HCT116 (cell line): ENCODE data around the gene PIEZO2. TPM values are rescaled to one million over a fixed set of nuclear protein-coding genes. Genes with fewer than 3 reads are reported as not detected.

ENCODE experiments used
- ATAC-seq: fragments of 200-7000 bp; cut with Tn5 transposase; 2 replicates; pipeline ENCODE4 v1.9.1; 2020; ENCODE audit warnings: mild to moderate bottlenecking, moderate library complexity
- BruUV-seq: library from RNA; stranded (reverse); fragments of 400-500 nt; replicated peaks from 2 replicates; lab custom pipeline; 2021; lab: Mats Ljungman, UMichigan
- CTCF ChIA-PET: fragments of 300-600 bp; sonication (Branson Sonifier 250); formaldehyde crosslinking; loops from one replicate; lab custom pipeline; 2021; ENCODE audit warnings: antibody characterized with exemption; lab: Charles Lee
- POLR2A ChIA-PET: fragments of 300-600, 350-600 bp; sonication (Branson Sonifier 250); formaldehyde crosslinking; loops from one replicate; lab custom pipeline; 2021; ENCODE audit warnings: antibody characterized with exemption; lab: Charles Lee
- RAD21 ChIA-PET, 2 experiments: fragments of 300-600 bp; sonication (Branson Sonifier 250); formaldehyde crosslinking; loops; one replicate each; lab custom pipeline; 2023; ENCODE audit warnings: low total read pairs in 2 of 2; ENCODE audit not compliant: uncharacterized antibody in 2 of 2, unreplicated experiment in 2 of 2, low non-redundant PET in 1 of 2; lab: Charles Lee
- DNase-seq: peaks from one replicate; pipeline ENCODE4 v3.0.0-alpha.2; 2010; ENCODE audit warnings: low read depth, low spot score
- H2AFZ ChIP-seq: fragments of 200-600 bp; shearing (Covaris generic), sonication (generic); 2 replicates; pipeline ENCODE4 v1.6.1; 2017; ENCODE audit warnings: low read depth, mixed run types, mixed read lengths, antibody characterized with exemption, low read length; ENCODE audit not compliant: poor library complexity, severe bottlenecking
- H3K27ac ChIP-seq: 2 replicates; pipeline ENCODE4 v1.5.1; 2012; ENCODE audit warnings: low read depth, low read length
- H3K27me3 ChIP-seq: fragments of 200-600 bp; sonication (generic); 2 replicates; pipeline ENCODE4 v1.6.1; 2016; ENCODE audit warnings: mixed run types, low read length, mixed read lengths; ENCODE audit not compliant: insufficient read depth
- H3K36me3 ChIP-seq, 2 experiments: fragments of 200-500 bp in 1 of 2; fragments of 200-600 bp in 1 of 2; sonication (Bioruptor generic) in 1 of 2; sonication (generic) in 1 of 2; 2 replicates each; pipeline versions ENCODE4 v1.5.1 to v1.6.1; 2014 to 2016; ENCODE audit warnings: low read length in 2 of 2, inconsistent platforms in 1 of 2, mixed read lengths in 1 of 2, mixed run types in 1 of 2; ENCODE audit not compliant: insufficient read depth in 2 of 2, control insufficient read depth in 1 of 2
- H3K4me1 ChIP-seq, 2 experiments: fragments of 200-600 bp in 1 of 2; sonication (generic) in 1 of 2; 2 replicates each; pipeline versions ENCODE4 v1.5.1 to v1.6.1; 2012 to 2017; ENCODE audit warnings: low read length in 2 of 2, inconsistent platforms in 1 of 2, mild to moderate bottlenecking in 1 of 2, mixed read lengths in 1 of 2, mixed run types in 1 of 2, moderate library complexity in 1 of 2; ENCODE audit not compliant: insufficient read depth in 2 of 2, control insufficient read depth in 1 of 2
- H3K4me2 ChIP-seq: fragments of 200-600 bp; sonication (generic); 2 replicates; pipeline ENCODE4 v1.6.1; 2017; ENCODE audit warnings: mixed run types, low read length, mixed read lengths
- H3K4me3 ChIP-seq, 2 experiments: fragments of 200-600 bp in 1 of 2; sonication (generic) in 1 of 2; replicated peaks in 1 of 2; 2 replicates each; pipeline ENCODE4 v1.5.1; 2011 to 2016; ENCODE audit warnings: low read length in 2 of 2, control low read depth in 1 of 2, low read depth in 1 of 2, mild to moderate bottlenecking in 1 of 2, mixed read lengths in 1 of 2, mixed run types in 1 of 2
- H3K79me2 ChIP-seq: fragments of 200-600 bp; sonication (generic); 2 replicates; pipeline ENCODE4 v1.6.1; 2017; ENCODE audit warnings: mild to moderate bottlenecking, mixed run types, low read length, moderate library complexity, mixed read lengths; ENCODE audit not compliant: insufficient read depth
- H3K9ac ChIP-seq: fragments of 200-600 bp; sonication (generic); 2 replicates; pipeline ENCODE4 v1.6.1; 2016; ENCODE audit warnings: low read length, mixed read lengths
- H3K9me2 ChIP-seq: fragments of 200-600 bp; sonication (generic), shearing (Covaris generic); 2 replicates; pipeline ENCODE4 v1.6.1; 2017; ENCODE audit warnings: mixed run types, mild to moderate bottlenecking, moderate library complexity; ENCODE audit not compliant: insufficient read depth
- H3K9me3 ChIP-seq, 2 experiments: fragments of 200-500 bp in 1 of 2; fragments of 200-600 bp in 1 of 2; sonication (Bioruptor generic) in 1 of 2; sonication (generic) in 1 of 2; 2 replicates each; pipeline ENCODE4 v1.6.1; 2014 to 2017; ENCODE audit warnings: low read length in 2 of 2, mixed read lengths in 2 of 2, inconsistent platforms in 1 of 2, low read depth in 1 of 2, mild to moderate bottlenecking in 1 of 2, mixed run types in 1 of 2, moderate library complexity in 1 of 2; ENCODE audit not compliant: control insufficient read depth in 1 of 2, insufficient read depth in 1 of 2
- H4K20me1 ChIP-seq: fragments of 200-600 bp; sonication (generic), shearing (Covaris generic); 2 replicates; pipeline ENCODE4 v1.6.1; 2017; ENCODE audit warnings: mixed run types, mild to moderate bottlenecking, moderate library complexity; ENCODE audit not compliant: insufficient read depth
- CBX3 ChIP-seq: IDR thresholded peaks from 2 replicates; pipeline ENCODE4 v1.6.1; 2012; ENCODE audit warnings: low read depth
- CEBPB ChIP-seq: IDR thresholded peaks from 2 replicates; pipeline ENCODE4 v1.6.1; 2012; ENCODE audit warnings: low read depth
- CTCF ChIP-seq, 3 experiments: fragments of 200-600 bp in 1 of 3; sonication (generic) in 1 of 3; IDR thresholded peaks in 2 of 3; conservative IDR thresholded peaks in 1 of 3; 2 replicates each; pipeline ENCODE4 v1.5.1; 2012 to 2017; ENCODE audit warnings: low read depth in 2 of 3, low read length in 2 of 3, antibody characterized with exemption in 1 of 3, borderline replicate concordance in 1 of 3, control low read depth in 1 of 3, mild to moderate bottlenecking in 1 of 3, mixed read lengths in 1 of 3, mixed run types in 1 of 3, moderate library complexity in 1 of 3; ENCODE audit not compliant: insufficient read depth in 1 of 3
- EGR1 ChIP-seq: IDR thresholded peaks from 2 replicates; pipeline ENCODE4 v1.6.1; 2012; ENCODE audit warnings: low read depth
- EZH2 ChIP-seq: fragments of 200-600 bp; sonication (generic); IDR thresholded peaks from 2 replicates; pipeline ENCODE4 v1.6.1; 2017; ENCODE audit warnings: antibody characterized with exemption, mixed run types
- FOSL1 ChIP-seq: IDR thresholded peaks from 2 replicates; pipeline ENCODE4 v1.6.1; 2012; ENCODE audit warnings: low read depth
- JUND ChIP-seq: IDR thresholded peaks from 2 replicates; pipeline ENCODE4 v1.6.1; 2012
- MAX ChIP-seq: IDR thresholded peaks from 2 replicates; pipeline ENCODE4 v1.6.1; 2012
- RAD21 ChIP-seq: IDR thresholded peaks from 2 replicates; pipeline ENCODE4 v1.6.1; 2012; ENCODE audit warnings: low read depth, mild to moderate bottlenecking
- TCF7L2 ChIP-seq: IDR thresholded peaks from 2 replicates; pipeline ENCODE4 v1.7.0; 2011; ENCODE audit warnings: borderline replicate concordance, inconsistent platforms; ENCODE audit not compliant: insufficient read depth, insufficient read length; ENCODE audit errors: extremely low read depth
- YY1 ChIP-seq: IDR thresholded peaks from 2 replicates; pipeline ENCODE4 v1.6.1; 2011; ENCODE audit warnings: low read length, low read depth, moderate library complexity, mild to moderate bottlenecking; ENCODE audit not compliant: insufficient replicate concordance; ENCODE audit errors: extremely low read depth
- ZNF274 ChIP-seq: fragments of 200-500 bp; sonication (Bioruptor generic); IDR thresholded peaks from 2 replicates; pipeline ENCODE4 v1.6.1; 2014; ENCODE audit warnings: mild to moderate bottlenecking, low read depth, low read length, inconsistent platforms
- intact Hi-C: fragments of 100-400 bp; cut with micrococcal nuclease; formaldehyde crosslinking; loops from 2 replicates; pipeline ENCODE4 v1.10.0; 2022
- total RNA-seq: library from RNA; stranded (reverse); gene quantifications from one replicate; pipeline ENCODE4 v1.2.1, GENCODE V29; 2021; ENCODE audit not compliant: unreplicated experiment

PIEZO2 gene
- total RNA-seq, 1 experiment from 2014 or later, result 0.34 TPM

DNA sequence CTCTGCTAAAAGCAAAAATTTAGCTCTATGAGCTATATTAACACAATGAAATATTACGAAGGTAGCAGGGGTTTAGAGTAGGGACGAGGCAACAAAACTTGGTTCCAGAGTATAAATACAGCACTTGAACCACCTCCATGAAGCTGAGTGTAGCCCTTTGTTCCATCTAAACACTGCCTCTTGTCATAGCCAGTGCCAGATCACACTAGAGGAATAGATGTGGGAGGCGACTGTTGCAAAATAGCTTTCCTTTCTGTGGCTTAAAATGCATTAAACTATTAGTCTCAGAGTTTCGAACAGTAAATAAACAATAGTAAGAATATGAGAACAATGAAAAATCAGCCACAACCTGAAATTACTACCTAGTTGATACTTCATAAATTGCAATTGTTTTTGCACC, 29.8 kb downstream of the PIEZO2 start:
- ChIA-PET CTCF (no interaction called here), POLR2A (no interaction called here), RAD21 (no interaction called here)
- Histone ChIP-seq H3K9me2 (no peaks in the 10 kb centered on the region), H3K36me3 (no peaks in the 10 kb centered on the region), H2AFZ (no peak overlapping the region), H3K4me2 (no peak overlapping the region), H3K27me3 (peaks cover 11% of the 10 kb centered on the region), H3K4me3 (no peak overlapping the region), H3K27ac (no peak overlapping the region), H3K79me2 (no peaks in the 10 kb centered on the region), H3K9me3 (no peaks in the 10 kb centered on the region), H3K9ac (no peak overlapping the region), H4K20me1 (no peaks in the 10 kb centered on the region), H3K4me1 (no peaks in the 10 kb centered on the region)
- BruUV-seq, result no TSS peak
- no peak for DNase-seq
- TF ChIP-seq CTCF (IDR thresholded peaks at IDR 0.05 in 2 of 3, conservative IDR thresholded peaks at IDR 0.05 in 1 of 3; ENCODE audit: borderline replicate concordance in 1 of 3, insufficient read depth in 1 of 3, low read depth in 2 of 3, low read length in 2 of 3), result no peak
- no peak for TF ChIP-seq EGR1
- TF ChIP-seq JUND, result no peak
- no peak for TF ChIP-seq TCF7L2
- intact Hi-C loops, result no loop called here
- ATAC-seq, result no peak

GRCh38 chr18:11118051-11118766, 31.2 kb downstream of the PIEZO2 start:
- BruUV-seq, result no TSS peak
- no peak for DNase-seq
- no peak for ATAC-seq
- ChIA-PET CTCF (no interaction called here), POLR2A (no interaction called here), RAD21 (no interaction called here)
- H3K9ac ChIP-seq, result no peak overlapping the region
- no peak overlapping the region for H2AFZ ChIP-seq
- H3K4me2 ChIP-seq, result no peak overlapping the region
- H3K4me1 ChIP-seq, result no peaks in the 10 kb centered on the region
- H3K27me3 ChIP-seq, result peaks cover 11% of the 10 kb centered on the region
- intact Hi-C loops, result no loop called here
- H3K9me3 ChIP-seq, result no peaks in the 10 kb centered on the region
- H3K79me2 ChIP-seq, result no peaks in the 10 kb centered on the region
- H3K9me2 ChIP-seq, result no peaks in the 10 kb centered on the region
- H3K4me3 ChIP-seq, result no peak overlapping the region
- no peak overlapping the region for H3K27ac ChIP-seq
- no peaks in the 10 kb centered on the region for H4K20me1 ChIP-seq
- no peaks in the 10 kb centered on the region for H3K36me3 ChIP-seq
- TF ChIP-seq FOSL1 (no peak), CTCF (IDR thresholded peaks at IDR 0.05 in 2 of 3, conservative IDR thresholded peaks at IDR 0.05 in 1 of 3; ENCODE audit: borderline replicate concordance in 1 of 3, insufficient read depth in 1 of 3, low read depth in 2 of 3, low read length in 2 of 3) (no peak), CEBPB (no peak), YY1 (no peak), CBX3 (no peak), MAX (no peak), EZH2 (no peak), RAD21 (no peak), ZNF274 (no peak)
